Endothelial cell of umbilical vein (primary cell): ENCODE results near the gene HOOK2. TPM values are rescaled to one million over a fixed set of nuclear protein-coding genes. Genes with fewer than 3 reads are reported as not detected.

ENCODE experiments used
- BruUV-seq: library from RNA; stranded (reverse); fragments of 400-500 nt; replicated peaks from 2 replicates; lab custom pipeline; 2021; lab: Mats Ljungman, UMichigan
- CTCF ChIA-PET: fragments of 300-600, 350-600 bp; sonication (Branson Sonifier 250); formaldehyde crosslinking; loops from one replicate; lab custom pipeline; 2021; ENCODE audit warnings: antibody characterized with exemption, inconsistent platforms; lab: Charles Lee
- POLR2A ChIA-PET: fragments of 300-600, 350-600 bp; sonication (Branson Sonifier 250); formaldehyde crosslinking; loops from one replicate; lab custom pipeline; 2021; ENCODE audit warnings: antibody characterized with exemption, inconsistent platforms; lab: Charles Lee
- DNase-seq: peaks from one replicate; pipeline ENCODE4 v3.0.0-alpha.2; 2011; ENCODE audit warnings: low read depth, low spot score
- FAIRE-seq: peaks from 2 replicates; lab custom pipeline; 2011; peaks lifted over from hg19 to GRCh38; lab: Jason Lieb, UNC
- H2AFZ ChIP-seq: 2 replicates; pipeline ENCODE4 v1.6.0; 2012; ENCODE audit warnings: low read depth, low read length, control low read depth, inconsistent platforms
- H3K27ac ChIP-seq: 2 replicates; pipeline ENCODE4 v1.5.1; 2011; ENCODE audit warnings: low read depth, mild to moderate bottlenecking, control low read depth, low read length, moderate library complexity; ENCODE audit not compliant: insufficient read depth
- H3K27me3 ChIP-seq, 2 experiments: 2 replicates each; pipeline versions ENCODE4 v1.6.0 to v1.6.1; 2011; ENCODE audit warnings: low read length in 2 of 2, mixed read lengths in 1 of 2; ENCODE audit not compliant: control insufficient read depth in 2 of 2, insufficient read depth in 2 of 2
- H3K36me3 ChIP-seq, 2 experiments: 2 replicates in 1 of 2; 3 replicates in 1 of 2; pipeline ENCODE4 v1.5.1; 2011; ENCODE audit warnings: low read length in 2 of 2, mild to moderate bottlenecking in 1 of 2, moderate library complexity in 1 of 2; ENCODE audit not compliant: control insufficient read depth in 2 of 2, insufficient read depth in 2 of 2; ENCODE audit errors: extremely low read depth in 1 of 2
- H3K4me1 ChIP-seq: 3 replicates; pipeline ENCODE4 v1.5.1; 2011; ENCODE audit warnings: mild to moderate bottlenecking, low read length; ENCODE audit not compliant: control insufficient read depth, insufficient read depth; ENCODE audit errors: extremely low read depth
- H3K4me2 ChIP-seq: 2 replicates; pipeline ENCODE4 v1.6.1; 2011; ENCODE audit warnings: low read length, control low read depth, mixed read lengths; ENCODE audit not compliant: insufficient read depth
- H3K4me3 ChIP-seq, 3 experiments: fragments of 200-600 bp in 1 of 3; sonication (generic), shearing (Covaris generic) in 1 of 3; replicated peaks in 1 of 3; 2 replicates each; pipeline ENCODE4 v1.5.1; 2011 to 2016; ENCODE audit warnings: control low read depth in 3 of 3, low read length in 3 of 3, mild to moderate bottlenecking in 2 of 3, inconsistent platforms in 1 of 3, low read depth in 1 of 3, moderate library complexity in 1 of 3; ENCODE audit not compliant: insufficient read depth in 1 of 3
- H3K79me2 ChIP-seq: 2 replicates; pipeline ENCODE4 v1.6.0; 2012; ENCODE audit warnings: low read length, inconsistent platforms; ENCODE audit not compliant: control insufficient read depth, insufficient read depth
- H3K9ac ChIP-seq: replicated peaks from 2 replicates; pipeline ENCODE3; 2011; ENCODE audit warnings: low read length, control low read depth; ENCODE audit not compliant: insufficient read depth; ENCODE audit errors: extremely low read depth
- H3K9me1 ChIP-seq: replicated peaks from 3 replicates; pipeline ENCODE4 v1.6.0; 2011; ENCODE audit warnings: mild to moderate bottlenecking, low read length; ENCODE audit not compliant: control insufficient read depth, insufficient read depth; ENCODE audit errors: extremely low read depth
- H3K9me3 ChIP-seq: replicated peaks from 2 replicates; pipeline ENCODE4 v1.5.1; 2012; ENCODE audit warnings: low read length, inconsistent platforms; ENCODE audit not compliant: control insufficient read depth, insufficient read depth
- H4K20me1 ChIP-seq: replicated peaks from 2 replicates; pipeline ENCODE3; 2011; ENCODE audit warnings: mild to moderate bottlenecking, low read length; ENCODE audit not compliant: control insufficient read depth, insufficient read depth; ENCODE audit errors: extremely low read depth
- CTCF ChIP-seq, 2 donors: IDR thresholded peaks; 1 replicate in 1 of 2; 2 replicates in 1 of 2; pipeline ENCODE4 v1.5.1; 2011; ENCODE audit warnings: low read length in 2 of 2, mild to moderate bottlenecking in 2 of 2, moderate library complexity in 2 of 2, control low read depth in 1 of 2, inconsistent platforms in 1 of 2, low read depth in 1 of 2; ENCODE audit not compliant: insufficient read depth in 1 of 2; ENCODE audit errors: extremely low read depth in 1 of 2
- EZH2 ChIP-seq: IDR thresholded peaks from 2 replicates; pipeline ENCODE4 v1.6.1; 2012; ENCODE audit warnings: borderline replicate concordance, low read depth, mild to moderate bottlenecking, moderate library complexity, low read length, inconsistent platforms; ENCODE audit not compliant: severe bottlenecking
- FOS ChIP-seq: IDR thresholded peaks from 2 replicates; pipeline ENCODE4 v1.6.1; 2011; ENCODE audit warnings: mild to moderate bottlenecking, low read length, moderate library complexity, borderline replicate concordance; ENCODE audit not compliant: insufficient read depth
- GATA2 ChIP-seq: IDR thresholded peaks from 2 replicates; pipeline ENCODE4 v1.7.0; 2011; ENCODE audit warnings: low read depth, mild to moderate bottlenecking, moderate library complexity, mixed read lengths, low read length; ENCODE audit not compliant: insufficient read length, insufficient read depth
- JUN ChIP-seq: IDR thresholded peaks from 2 replicates; pipeline ENCODE4 v1.6.1; 2011; ENCODE audit warnings: borderline replicate concordance, low read depth; ENCODE audit not compliant: insufficient read length, insufficient read depth
- MAX ChIP-seq: IDR thresholded peaks from 2 replicates; pipeline ENCODE4 v1.6.1; 2011; ENCODE audit not compliant: insufficient read depth, insufficient read length
- MYC ChIP-seq: IDR thresholded peaks from one replicate; pipeline ENCODE4 v1.6.1; 2011; ENCODE audit warnings: mild to moderate bottlenecking, low read depth, low read length
- POLR2A ChIP-seq: IDR thresholded peaks from 2 replicates; pipeline ENCODE4 v1.6.1; 2012; ENCODE audit warnings: low read depth, mild to moderate bottlenecking, control low read depth, low read length
- POLR2AphosphoS5 ChIP-seq: IDR thresholded peaks from 2 replicates; pipeline ENCODE4 v1.6.1; 2012; ENCODE audit warnings: low read depth, mild to moderate bottlenecking, control low read depth, low read length, moderate library complexity; ENCODE audit not compliant: insufficient read depth
- dilution Hi-C: fragments of 300-500 bp; cut with MboI; formaldehyde crosslinking; loops from one replicate; pipeline ENCODE4 v1.15.0; 2019; ENCODE audit warnings: low sequenced_read_pairs; ENCODE audit not compliant: extremely low pct_ligation_motif_present
- intact Hi-C: fragments of 100-400 bp; cut with micrococcal nuclease; formaldehyde crosslinking; loops from one replicate; pipeline ENCODE4 v1.10.0; 2022
- polyA plus RNA-seq, 4 experiments: library from polyadenylated mRNA; depleted of rRNA in 3 of 4; stranded (reverse) in 3 of 4; unstranded in 1 of 4; fragments of >200 nt; gene quantifications; 2 replicates each; pipeline versions ENCODE4 v1.2.1 to v1.2.3, GENCODE V29; 2011 to 2012; ENCODE audit warnings: missing spikeins in 1 of 4
- total RNA-seq: library from RNA; stranded (reverse); gene quantifications from 2 replicates; pipeline ENCODE4 v1.2.3, GENCODE V29; 2021

Gene HOOK2
- total and polyA plus RNA-seq, 2 donors (not counting 3 experiments of a cell fraction or from before 2014, with no cell fraction given): 8.0 to 17.3 TPM

GRCh38 chr19:12720296-12720695 lies 55.1 kb downstream of the HOOK2 start:
- DNase-seq (no peak), FAIRE-seq (no peak)
- CTCF ChIA-PET: interaction anchor here (0.9 to 4.5 kb wide), 3 partner anchors 37 to 128 kb away, joined by 3 to 38 read pairs (median 5); no protein-coding TSS in a partner anchor
- no peaks in the 10 kb centered on the region for H4K20me1 ChIP-seq
- no peaks in the 10 kb centered on the region for H3K9me3 ChIP-seq
- H3K9ac ChIP-seq: peak overlapping the region; percentile 78
- dilution Hi-C loops (no loop called here), intact Hi-C loops (loop anchor here (5.0 kb wide), 1 partner anchor 377 kb away; no protein-coding TSS in a partner anchor)
- H2AFZ ChIP-seq: no peak overlapping the region
- H3K4me1 ChIP-seq: peaks cover 10% of the 10 kb centered on the region
- H3K4me2 ChIP-seq: peak overlapping the region; percentile 81
- BruUV-seq: no TSS peak
- TF ChIP-seq FOS (no peak), CTCF (IDR thresholded peaks at IDR 0.05; ENCODE audit: extremely low read depth in 1 of 2, insufficient read depth in 1 of 2, low read depth in 1 of 2, low read length in 2 of 2) (no peak), MYC (no peak), POLR2AphosphoS5 (no peak), EZH2 (no peak), MAX (no peak), JUN (no peak), POLR2A (no peak), GATA2 (no peak)
- H3K4me3 ChIP-seq: peak overlapping the region in 2 of 3 experiments; percentile 62 to 88
- peaks cover 9 to 16% of the 10 kb centered on the region in 2 experiments for H3K36me3 ChIP-seq
- H3K27ac ChIP-seq: no peak overlapping the region
- H3K9me1 ChIP-seq: no peaks in the 10 kb centered on the region
- POLR2A ChIA-PET: interaction anchor here (0.6 kb wide), 1 partner anchor 21 kb away, joined by 5 read pairs; no protein-coding TSS in a partner anchor
- peaks cover 72% of the 10 kb centered on the region for H3K79me2 ChIP-seq
- H3K27me3 ChIP-seq: no peaks in the 10 kb centered on the region
